ENCODE results near the gene OSBPL10. TPM values are rescaled to one million over a fixed set of nuclear protein-coding genes. Genes with fewer than 3 reads are reported as not detected.

OSBPL10 gene
- total and polyA plus RNA-seq, 2 experiments from 2014 or later: 2.4 to 8.1 TPM

- H3K4me3 ChIP-seq: no peak overlapping the region
- H4K20me1 ChIP-seq (ENCODE audit: insufficient read depth): no peaks in the 10 kb centered on the region
- WGBS, 2 experiments (ENCODE audit: low coverage in 1 of 2, low lambda C conversion rate in 2 of 2, missing lambda C conversion rate in 2 of 2): 73 to 78% methylated on average over 1 of the region's 1 CpG
- no peaks in the 10 kb centered on the region for H3K9me3 ChIP-seq (ENCODE audit: low read depth)
- H3K4me1 ChIP-seq (ENCODE audit: insufficient read depth): no peaks in the 10 kb centered on the region
- H3K9me2 ChIP-seq (ENCODE audit: insufficient read depth): no peaks in the 10 kb centered on the region
- H3K36me3 ChIP-seq (ENCODE audit: low read depth): no peaks in the 10 kb centered on the region
- H3K4me2 ChIP-seq (ENCODE audit: unreplicated experiment): no peak overlapping the region
- no peak overlapping the region for H3K27ac ChIP-seq
- no peak for DNase-seq
- no peaks in the 10 kb centered on the region for H3F3A ChIP-seq (ENCODE audit: insufficient read depth)
- H3K79me2 ChIP-seq (ENCODE audit: insufficient read depth): no peaks in the 10 kb centered on the region
- H3K27me3 ChIP-seq (replicated peaks; ENCODE audit: insufficient read depth): no peaks in the 10 kb centered on the region
- no peak for TF ChIP-seq EZH2phosphoT487 (IDR thresholded peaks at IDR 0.05; ENCODE audit: insufficient read depth, low read depth)
- TF ChIP-seq EZH2 (IDR thresholded peaks at IDR 0.05; ENCODE audit: insufficient read depth, poor library complexity, severe bottlenecking): no peak
- H2AFZ ChIP-seq: no peak overlapping the region
- in situ Hi-C loops (cut with MboI): no loop called here
- no peak overlapping the region for H3K9ac ChIP-seq
Measured at GRCh38 chr3:31667582-31667981, 313.5 kb downstream of the OSBPL10 start.

GRCh38 chr3:31664031-31664430 is 317.0 kb downstream of the OSBPL10 start:
- TF ChIP-seq EZH2phosphoT487 (IDR thresholded peaks at IDR 0.05; ENCODE audit: insufficient read depth, low read depth): no peak
- no peak for TF ChIP-seq EZH2 (IDR thresholded peaks at IDR 0.05; ENCODE audit: insufficient read depth, poor library complexity, severe bottlenecking)
- no peak overlapping the region for H3K9ac ChIP-seq
- H3K36me3 ChIP-seq (ENCODE audit: low read depth): no peaks in the 10 kb centered on the region
- no peaks in the 10 kb centered on the region for H3K79me2 ChIP-seq (ENCODE audit: insufficient read depth)
- H3F3A ChIP-seq (ENCODE audit: insufficient read depth): no peaks in the 10 kb centered on the region; the same call in 1 of the 2 replicates
- no peaks in the 10 kb centered on the region for H3K9me3 ChIP-seq (ENCODE audit: low read depth)
- H3K27me3 ChIP-seq (replicated peaks; ENCODE audit: insufficient read depth): no peaks in the 10 kb centered on the region
- no peak for DNase-seq
- H2AFZ ChIP-seq: no peak overlapping the region
- H4K20me1 ChIP-seq (ENCODE audit: insufficient read depth): no peaks in the 10 kb centered on the region
- H3K9me2 ChIP-seq (ENCODE audit: insufficient read depth): no peaks in the 10 kb centered on the region
- H3K4me1 ChIP-seq (ENCODE audit: insufficient read depth): no peaks in the 10 kb centered on the region
- 87 to 88% methylated on average over 17 of the region's 17 CpGs for WGBS, 2 experiments (ENCODE audit: low coverage in 1 of 2, low lambda C conversion rate in 2 of 2, missing lambda C conversion rate in 2 of 2)
- in situ Hi-C loops (cut with MboI): no loop called here
- H3K27ac ChIP-seq: no peak overlapping the region
- H3K4me3 ChIP-seq: no peak overlapping the region
- no peak overlapping the region for H3K4me2 ChIP-seq (ENCODE audit: unreplicated experiment)

GRCh38 chr3:31661993-31662670 is 318.9 kb downstream of the OSBPL10 start:
- H4K20me1 ChIP-seq (ENCODE audit: insufficient read depth): no peaks in the 10 kb centered on the region
- 89 to 93% methylated on average over 4 to 5 of the region's 5 CpGs for WGBS, 2 experiments (ENCODE audit: low coverage in 1 of 2, low lambda C conversion rate in 2 of 2, missing lambda C conversion rate in 2 of 2)
- no peak for DNase-seq

GRCh38 chr3:31661286-31661685 is 319.8 kb downstream of the OSBPL10 start:
- Histone ChIP-seq H3K27ac (no peak overlapping the region), H3K4me1 (ENCODE audit: insufficient read depth) (no peaks in the 10 kb centered on the region), H3K9me3 (ENCODE audit: low read depth) (no peaks in the 10 kb centered on the region), H2AFZ (no peak overlapping the region), H3K4me2 (ENCODE audit: unreplicated experiment) (no peak overlapping the region), H3K9me2 (ENCODE audit: insufficient read depth) (no peaks in the 10 kb centered on the region), H3K27me3 (replicated peaks; ENCODE audit: insufficient read depth) (no peaks in the 10 kb centered on the region), H3K79me2 (ENCODE audit: insufficient read depth) (no peaks in the 10 kb centered on the region), H3F3A (ENCODE audit: insufficient read depth) (no peaks in the 10 kb centered on the region; the same call in 1 of the 2 replicates), H3K4me3 (no peak overlapping the region), H3K9ac (no peak overlapping the region), H3K36me3 (ENCODE audit: low read depth) (no peaks in the 10 kb centered on the region), H4K20me1 (ENCODE audit: insufficient read depth) (no peaks in the 10 kb centered on the region)
- 95 to 97% methylated on average over 5 of the region's 5 CpGs for WGBS, 2 experiments (ENCODE audit: low coverage in 1 of 2, low lambda C conversion rate in 2 of 2, missing lambda C conversion rate in 2 of 2)
- DNase-seq: no peak
- TF ChIP-seq EZH2phosphoT487 (IDR thresholded peaks at IDR 0.05; ENCODE audit: insufficient read depth, low read depth): no peak
- no peak for TF ChIP-seq EZH2 (IDR thresholded peaks at IDR 0.05; ENCODE audit: insufficient read depth, poor library complexity, severe bottlenecking)
- in situ Hi-C loops (cut with MboI): no loop called here

More at GRCh38 chr3:31661993-31662670, 318.9 kb downstream of the OSBPL10 start:
- in situ Hi-C loops (cut with MboI): no loop called here
- no peak overlapping the region for H3K4me3 ChIP-seq
- H2AFZ ChIP-seq: no peak overlapping the region
- no peaks in the 10 kb centered on the region for H3K4me1 ChIP-seq (ENCODE audit: insufficient read depth)
- H3K9ac ChIP-seq: no peak overlapping the region
- H3K27ac ChIP-seq: no peak overlapping the region
- H3K79me2 ChIP-seq (ENCODE audit: insufficient read depth): no peaks in the 10 kb centered on the region
- H3K9me3 ChIP-seq (ENCODE audit: low read depth): no peaks in the 10 kb centered on the region
- no peak overlapping the region for H3K4me2 ChIP-seq (ENCODE audit: unreplicated experiment)
- H3K27me3 ChIP-seq (replicated peaks; ENCODE audit: insufficient read depth): no peaks in the 10 kb centered on the region
- H3K36me3 ChIP-seq (ENCODE audit: low read depth): no peaks in the 10 kb centered on the region
- no peaks in the 10 kb centered on the region for H3K9me2 ChIP-seq (ENCODE audit: insufficient read depth)
- TF ChIP-seq EZH2phosphoT487 (IDR thresholded peaks at IDR 0.05; ENCODE audit: insufficient read depth, low read depth) (no peak), EZH2 (IDR thresholded peaks at IDR 0.05; ENCODE audit: insufficient read depth, poor library complexity, severe bottlenecking) (no peak)
- no peaks in the 10 kb centered on the region; the same call in 1 of the 2 replicates for H3F3A ChIP-seq (ENCODE audit: insufficient read depth)

All from GM23248 (cell line).